GF-D8 (cell line): Measurements from ENCODE around the gene KAT7.
"Not testable (repeated sequence)": the region's sequence is repeated elsewhere in the genome, so short reads cannot be mapped to it uniquely, and the experiment has no call there.

Experiments used
- DNase-seq: peaks from one replicate; lab custom pipeline; 2025; lab: John Stamatoyannopoulos, UW

Gene KAT7

GRCh38 chr17:49788478-49789242, at the start of gene KAT7:
TSS of gene KAT7 (plus strand) at chr17:49788681. CDS start at chr17:49788835, 154 bp downstream.
- peak; percentile 89 for DNase-seq

- DNase-seq, result peak; percentile 87
Observed at GRCh38 chr17:49739641-49740271, 48.7 kb upstream of the KAT7 start.

- no peak for DNase-seq
Observed at GRCh38 chr17:49741009-49741691, 47.3 kb upstream of the KAT7 start.

GRCh38 chr17:49741692-49742076, 46.8 kb upstream of the KAT7 start:
- no peak for DNase-seq

- DNase-seq, result peak; percentile 82
Observed at GRCh38 chr17:49742166-49742638, 46.3 kb upstream of the KAT7 start.

- DNase-seq, result no peak
Observed at GRCh38 chr17:49745175-49746139, 43.0 kb upstream of the KAT7 start.

GRCh38 chr17:49746791-49747490, 41.5 kb upstream of the KAT7 start:
- no peak for DNase-seq

- no peak for DNase-seq
Observed at GRCh38 chr17:49747632-49748031, 40.8 kb upstream of the KAT7 start.

- DNase-seq, result no peak
Observed at GRCh38 chr17:49748223-49748622, 40.3 kb upstream of the KAT7 start.

GRCh38 chr17:49748791-49749190, 39.7 kb upstream of the KAT7 start:
- DNase-seq, result no peak

- DNase-seq, result no peak
Observed at GRCh38 chr17:49749730-49750129, 38.8 kb upstream of the KAT7 start.

GRCh38 chr17:49752508-49752907, 36.0 kb upstream of the KAT7 start:
- DNase-seq, result no peak

GRCh38 chr17:49753959-49754391, 34.5 kb upstream of the KAT7 start:
- peak; percentile 47 for DNase-seq

GRCh38 chr17:49755663-49756283, 32.7 kb upstream of the KAT7 start:
- DNase-seq, result no peak

- DNase-seq, result no peak
Observed at GRCh38 chr17:49756323-49757150, 31.9 kb upstream of the KAT7 start.

GRCh38 chr17:49757151-49757777, 31.2 kb upstream of the KAT7 start:
- no peak for DNase-seq

GRCh38 chr17:49758464-49759010, 29.9 kb upstream of the KAT7 start:
- DNase-seq, result not testable (repeated sequence)

GRCh38 chr17:49759203-49759602, 29.3 kb upstream of the KAT7 start:
- no peak for DNase-seq

GRCh38 chr17:49760296-49760695, 28.2 kb upstream of the KAT7 start:
- no peak for DNase-seq
